ENCODE data around the gene TRIM49B. TPM values are rescaled to one million over a fixed set of nuclear protein-coding genes. Genes with fewer than 3 reads are reported as not detected.

Gene TRIM49B, protein sequence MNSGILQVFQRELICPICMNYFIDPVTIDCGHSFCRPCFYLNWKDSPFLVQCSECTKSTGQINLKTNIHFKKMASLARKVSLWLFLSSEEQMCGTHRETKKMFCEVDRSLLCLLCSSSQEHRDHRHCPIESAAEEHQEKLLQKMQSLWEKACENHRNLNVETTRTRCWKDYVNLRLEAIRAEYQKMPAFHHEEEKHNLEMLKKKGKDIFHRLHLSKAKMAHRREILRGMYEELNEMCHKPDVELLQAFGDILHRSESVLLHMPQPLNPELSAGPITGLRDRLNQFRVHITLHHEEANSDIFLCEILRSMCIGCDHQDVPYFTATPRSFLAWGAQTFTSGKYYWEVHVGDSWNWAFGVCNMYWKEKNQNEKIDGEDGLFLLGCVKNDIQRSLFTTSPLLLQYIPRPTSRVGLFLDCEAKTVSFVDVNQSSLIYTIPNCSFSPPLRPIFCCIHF
- total RNA-seq = not detected in 2 replicates

DNA sequence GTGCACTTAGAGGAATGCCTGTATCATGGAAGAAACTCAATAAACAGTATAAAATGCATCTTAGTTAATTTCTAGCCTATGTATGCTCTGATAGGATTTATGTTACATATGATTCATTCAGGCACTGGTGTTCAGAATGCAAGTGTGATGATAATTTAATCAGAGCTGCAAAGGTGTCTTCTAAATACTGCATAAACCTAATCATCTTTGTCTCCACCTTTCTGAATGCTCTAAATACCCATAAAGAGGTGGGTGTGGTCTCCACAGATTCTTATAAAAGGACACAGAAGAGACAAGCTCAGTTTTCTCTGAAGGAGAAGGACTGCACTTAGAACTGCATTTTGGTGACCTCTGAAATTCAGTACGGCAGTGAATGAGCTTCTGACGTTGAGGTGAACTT lies at the start of gene TRIM49B:
Gene TRIM49B, plus strand, starts transcription at position 301 of the 400 bp plus-strand sequence. CDS start 2,777 bp downstream, outside the sequence.

DNA sequence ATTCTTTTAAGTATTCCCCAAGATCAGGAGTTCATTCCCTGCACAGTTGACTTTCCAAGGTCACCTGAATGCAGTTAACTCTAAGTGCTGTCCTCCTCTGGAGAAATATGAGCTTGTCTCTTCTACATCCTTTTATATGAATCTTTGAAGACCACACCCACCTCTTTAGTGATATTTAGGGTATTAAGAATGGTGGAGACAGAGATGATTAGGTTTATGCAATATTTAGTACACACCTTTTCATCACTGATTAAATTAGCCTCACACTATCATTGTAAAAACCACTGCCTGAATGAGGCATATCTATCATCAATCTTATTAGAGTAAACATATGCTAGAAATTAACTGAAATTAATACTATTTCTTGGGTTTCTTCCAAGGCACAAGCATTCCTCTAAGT lies 44.8 kb upstream of the TRIM49B start, which contains the start of gene TRIM51G:
Gene TRIM51G, minus strand, starts transcription at position 101 of the 400 bp plus-strand sequence. CDS start 2,190 bp downstream, outside the sequence.

GRCh38 chr11:49059012-49059411 lies 30.4 kb downstream of the TRIM49B start, which contains the start of gene TRIM64C:
TRIM64C (minus strand) TSS chr11:49059112; CDS start chr11:49059112, 0 bp downstream.

Other genes starting within 250 kb of the TRIM49B start
- not detected in 2 replicates for gene TRIM51G, start 44.9 kb upstream of the TRIM49B start, total RNA-seq
- not detected in 2 replicates for gene TRIM64C, start 30.3 kb downstream of the TRIM49B start, total RNA-seq
- 1.1 and 2.5 TPM in 2 replicates for gene FOLH1, start 179.8 kb downstream of the TRIM49B start, total RNA-seq